ACC112 (cell line): ENCODE measurements around the gene HSD3B1.
"Not testable (repeated sequence)": the region's sequence is repeated elsewhere in the genome, so short reads cannot be mapped to it uniquely, and the experiment has no call there.

Experiments
- H2AFZ ChIP-seq: fragments of 200-600 bp; sonication (generic); one replicate; pipeline ENCODE4 v1.6.0; 2017; ENCODE audit warnings: antibody characterized with exemption, low read length; ENCODE audit not compliant: unreplicated experiment
- H3K27ac ChIP-seq: fragments of 200-600 bp; sonication (generic); 2 replicates; pipeline ENCODE4 v1.5.1; 2014; ENCODE audit warnings: low read depth, mild to moderate bottlenecking, antibody characterized with exemption, low read length, moderate library complexity
- H3K27me3 ChIP-seq: fragments of 200-600 bp; sonication (generic); 2 replicates; pipeline ENCODE4 v1.6.1; 2014; ENCODE audit warnings: mild to moderate bottlenecking, antibody characterized with exemption, low read length, moderate library complexity, mixed read lengths; ENCODE audit not compliant: insufficient read depth
- H3K36me3 ChIP-seq: fragments of 200-600 bp; sonication (generic); 2 replicates; pipeline ENCODE4 v1.6.1; 2016; ENCODE audit warnings: mild to moderate bottlenecking, antibody characterized with exemption, low read length, moderate library complexity, mixed read lengths; ENCODE audit not compliant: insufficient read depth
- H3K4me1 ChIP-seq: fragments of 200-600 bp; sonication (generic); one replicate; pipeline ENCODE4 v1.6.1; 2016; ENCODE audit warnings: low read length, mixed read lengths; ENCODE audit not compliant: insufficient read depth, unreplicated experiment, control insufficient read depth
- H3K4me3 ChIP-seq: fragments of 200-600 bp; sonication (generic); 2 replicates; pipeline ENCODE4 v1.5.1; 2014; ENCODE audit warnings: mild to moderate bottlenecking, low read depth, low read length
- H3K79me2 ChIP-seq: fragments of 200-600 bp; sonication (generic); one replicate; pipeline ENCODE4 v1.6.0; 2016; ENCODE audit warnings: low read length; ENCODE audit not compliant: control insufficient read depth, unreplicated experiment, insufficient read depth

HSD3B1 gene

GRCh38 chr1:119490925-119491324 lies 16.1 kb upstream of the HSD3B1 start:
- Histone ChIP-seq H3K27me3 (peaks cover 60% of the 10 kb centered on the region), H2AFZ (no peak overlapping the region), H3K4me1 (no peaks in the 10 kb centered on the region), H3K27ac (no peak overlapping the region), H3K4me3 (no peak overlapping the region), H3K36me3 (no peaks in the 10 kb centered on the region), H3K79me2 (no peaks in the 10 kb centered on the region)

- peaks cover 53% of the 10 kb centered on the region for H3K27me3 ChIP-seq
- no peaks in the 10 kb centered on the region for H3K79me2 ChIP-seq
- no peaks in the 10 kb centered on the region for H3K36me3 ChIP-seq
- no peak overlapping the region for H3K27ac ChIP-seq
- no peaks in the 10 kb centered on the region for H3K4me1 ChIP-seq
- H3K4me3 ChIP-seq = no peak overlapping the region
- H2AFZ ChIP-seq = no peak overlapping the region
Observed at GRCh38 chr1:119492763-119493162, 14.2 kb upstream of the HSD3B1 start.

GRCh38 chr1:119504831-119505230 lies 2.2 kb upstream of the HSD3B1 start:
- Histone ChIP-seq H3K36me3 (no peaks in the 10 kb centered on the region), H3K79me2 (no peaks in the 10 kb centered on the region), H3K27me3 (peaks cover 40% of the 10 kb centered on the region), H3K27ac (no peak overlapping the region), H3K4me3 (no peak overlapping the region), H3K4me1 (no peaks in the 10 kb centered on the region), H2AFZ (no peak overlapping the region)

- Histone ChIP-seq H3K27ac (no peak overlapping the region), H3K36me3 (no peaks in the 10 kb centered on the region), H3K79me2 (no peaks in the 10 kb centered on the region), H3K4me3 (no peak overlapping the region), H3K27me3 (peaks cover 73% of the 10 kb centered on the region), H3K4me1 (no peaks in the 10 kb centered on the region), H2AFZ (no peak overlapping the region)
Observed at GRCh38 chr1:119510046-119510445, 3.0 kb downstream of the HSD3B1 start.

- Histone ChIP-seq H3K4me3 (no peak overlapping the region), H2AFZ (no peak overlapping the region), H3K79me2 (no peaks in the 10 kb centered on the region)
Observed at GRCh38 chr1:119515221-119515620, 8.2 kb downstream of the HSD3B1 start.

GRCh38 chr1:119516247-119516646 lies 9.2 kb downstream of the HSD3B1 start:
- no peaks in the 10 kb centered on the region for H3K36me3 ChIP-seq
- H3K4me1 ChIP-seq = no peaks in the 10 kb centered on the region
- H2AFZ ChIP-seq = no peak overlapping the region
- H3K4me3 ChIP-seq = no peak overlapping the region
- no peaks in the 10 kb centered on the region for H3K79me2 ChIP-seq
- peaks cover 65% of the 10 kb centered on the region for H3K27me3 ChIP-seq
- H3K27ac ChIP-seq = no peak overlapping the region

More at GRCh38 chr1:119515221-119515620, 8.2 kb downstream of the HSD3B1 start:
- Histone ChIP-seq H3K36me3 (no peaks in the 10 kb centered on the region), H3K27me3 (peaks cover 71% of the 10 kb centered on the region), H3K27ac (no peak overlapping the region), H3K4me1 (no peaks in the 10 kb centered on the region)

- Histone ChIP-seq H3K4me3 (no peak overlapping the region), H3K4me1 (no peaks in the 10 kb centered on the region), H3K36me3 (no peaks in the 10 kb centered on the region), H3K79me2 (no peaks in the 10 kb centered on the region), H3K27ac (no peak overlapping the region), H2AFZ (no peak overlapping the region), H3K27me3 (peaks cover 61% of the 10 kb centered on the region)
Observed at GRCh38 chr1:119516680-119517079, 9.7 kb downstream of the HSD3B1 start.

- not testable (repeated sequence) for H3K79me2 ChIP-seq, H3K27ac ChIP-seq, H3K4me3 ChIP-seq, H3K36me3 ChIP-seq, H3K4me1 ChIP-seq, H2AFZ ChIP-seq
- peaks cover 52% of the 10 kb centered on the region for H3K27me3 ChIP-seq
Observed at GRCh38 chr1:119517667-119518066, 10.7 kb downstream of the HSD3B1 start.

- no peak overlapping the region for H3K4me3 ChIP-seq
Observed at GRCh38 chr1:119531606-119532323, 24.8 kb downstream of the HSD3B1 start.

GRCh38 chr1:119532324-119532910 lies 25.4 kb downstream of the HSD3B1 start:
- H3K79me2 ChIP-seq = no peaks in the 10 kb centered on the region
- peaks cover 53% of the 10 kb centered on the region for H3K27me3 ChIP-seq
- H3K27ac ChIP-seq = no peak overlapping the region
- no peak overlapping the region for H3K4me3 ChIP-seq
- no peaks in the 10 kb centered on the region for H3K4me1 ChIP-seq
- H3K36me3 ChIP-seq = no peaks in the 10 kb centered on the region
- H2AFZ ChIP-seq = no peak overlapping the region

More at GRCh38 chr1:119531606-119532323, 24.8 kb downstream of the HSD3B1 start:
- no peaks in the 10 kb centered on the region for H3K4me1 ChIP-seq
- peaks cover 55% of the 10 kb centered on the region for H3K27me3 ChIP-seq
- H3K27ac ChIP-seq = no peak overlapping the region
- no peaks in the 10 kb centered on the region for H3K36me3 ChIP-seq
- H3K79me2 ChIP-seq = no peaks in the 10 kb centered on the region
- no peak overlapping the region for H2AFZ ChIP-seq

- Histone ChIP-seq H3K4me3 (no peak overlapping the region), H3K27ac (no peak overlapping the region), H3K79me2 (no peaks in the 10 kb centered on the region), H3K36me3 (no peaks in the 10 kb centered on the region), H2AFZ (no peak overlapping the region), H3K27me3 (peaks cover 46% of the 10 kb centered on the region), H3K4me1 (no peaks in the 10 kb centered on the region)
Observed at GRCh38 chr1:119535381-119535780, 28.4 kb downstream of the HSD3B1 start.
